ENCODE data around the gene SLC34A1.

SLC34A1 gene

DNA sequence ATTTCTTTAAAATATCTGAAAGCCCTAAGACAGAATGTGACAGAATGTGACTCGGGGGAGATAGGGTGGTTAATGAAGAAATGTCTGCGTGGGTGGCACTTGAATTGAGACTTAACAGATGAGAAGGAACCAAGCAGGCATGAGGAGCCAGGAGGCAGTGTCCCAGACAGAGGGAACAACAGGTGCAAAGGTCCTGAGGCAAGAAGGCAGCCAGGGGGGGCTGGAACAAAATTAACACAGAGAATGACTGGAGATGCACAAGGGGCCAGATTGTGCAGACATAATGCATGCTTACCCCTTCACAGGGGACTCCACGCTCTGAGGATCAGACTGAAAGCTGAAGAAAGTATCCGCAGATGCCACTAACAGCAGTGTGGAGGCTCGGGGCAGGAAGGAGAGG lies 34.5 kb upstream of the SLC34A1 start:
- no peak for ATAC-seq (replicated peaks)
- Mint-ChIP-seq H3K27me3 (no peaks in the 10 kb centered on the region), H3K27ac (peak overlapping the region; percentile 49), H3K4me1 (peaks cover 20 to 56% of the 10 kb centered on the region in 2 donors), H3K4me3 (peak overlapping the region; percentile 80 to 92), H3K9me3 (no peaks in the 10 kb centered on the region), H3K36me3 (peaks cover 10 to 20% of the 10 kb centered on the region in 2 donors)
- DNase-seq = no peak

DNA sequence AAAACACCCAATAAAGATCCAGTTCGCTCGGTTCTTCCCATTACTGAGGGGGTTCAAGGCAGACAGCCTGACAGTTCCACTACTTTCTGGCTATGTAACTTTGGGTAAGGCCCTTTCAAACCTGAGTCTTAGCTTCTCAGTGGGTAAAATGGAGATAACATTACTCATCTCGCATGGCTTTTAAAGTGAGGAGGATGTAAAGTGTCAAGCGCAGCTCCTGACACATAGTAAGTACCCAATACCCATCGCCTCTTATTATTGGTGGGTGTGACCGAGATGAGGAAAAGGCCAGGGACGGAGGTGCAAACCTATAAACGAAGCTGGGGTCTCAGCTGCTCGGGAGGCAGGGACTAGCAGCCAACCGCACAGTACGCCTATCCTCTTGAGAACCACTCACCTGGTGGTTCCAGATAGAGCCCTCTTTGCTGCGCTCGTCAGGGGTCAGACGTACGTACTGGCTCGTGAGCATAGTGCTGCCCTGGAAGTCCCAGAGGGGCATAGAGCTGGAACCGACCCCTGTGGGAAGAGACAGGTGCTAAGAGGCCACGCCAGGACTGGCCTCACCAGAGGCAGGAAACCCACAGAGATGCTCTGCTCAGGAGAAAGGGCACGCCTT lies 33.4 kb upstream of the SLC34A1 start:
- no peak for ATAC-seq (replicated peaks)
- Mint-ChIP-seq H3K27me3 (no peaks in the 10 kb centered on the region), H3K36me3 (peaks cover 10 to 19% of the 10 kb centered on the region in 2 donors), H3K4me3 (peak overlapping the region; percentile 92 to 97), H3K27ac (peak overlapping the region; percentile 100), H3K4me1 (peaks cover 26 to 63% of the 10 kb centered on the region in 2 donors), H3K9me3 (no peaks in the 10 kb centered on the region)
- DNase-seq = no peak

GRCh38 chr5:177351392-177352329 lies 32.6 kb upstream of the SLC34A1 start, which contains the start of gene LMAN2:
Gene LMAN2 (minus strand): TSS chr5:177351668. CDS start chr5:177351647, 21 bp downstream.
- H3K9me3 Mint-ChIP-seq = no peaks in the 10 kb centered on the region

GRCh38 chr5:177353093-177353492 lies 31.1 kb upstream of the SLC34A1 start:
- ATAC-seq (replicated peaks) (no peak), DNase-seq (no peak)
- no peaks in the 10 kb centered on the region for H3K9me3 Mint-ChIP-seq
- no peak overlapping the region for H3K27ac Mint-ChIP-seq
- no peaks in the 10 kb centered on the region for H3K27me3 Mint-ChIP-seq
- H3K36me3 Mint-ChIP-seq = peaks cover 10 to 11% of the 10 kb centered on the region in 2 donors
- H3K4me3 Mint-ChIP-seq = no peak overlapping the region
- peaks cover 35 to 73% of the 10 kb centered on the region in 2 donors for H3K4me1 Mint-ChIP-seq

More at GRCh38 chr5:177351392-177352329, 32.6 kb upstream of the SLC34A1 start, which contains the start of gene LMAN2:
- peak; percentile 92 for DNase-seq
- peak; percentile 98 for ATAC-seq (replicated peaks)
- Mint-ChIP-seq H3K27me3 (no peaks in the 10 kb centered on the region), H3K4me1 (peaks cover 29 to 69% of the 10 kb centered on the region in 2 donors), H3K4me3 (peak within 1 kb of the TSS; percentile 92 to 97), H3K36me3 (peaks cover 10 to 15% of the 10 kb centered on the region in 2 donors), H3K27ac (peak within 1 kb of the TSS; percentile 100)

DNA sequence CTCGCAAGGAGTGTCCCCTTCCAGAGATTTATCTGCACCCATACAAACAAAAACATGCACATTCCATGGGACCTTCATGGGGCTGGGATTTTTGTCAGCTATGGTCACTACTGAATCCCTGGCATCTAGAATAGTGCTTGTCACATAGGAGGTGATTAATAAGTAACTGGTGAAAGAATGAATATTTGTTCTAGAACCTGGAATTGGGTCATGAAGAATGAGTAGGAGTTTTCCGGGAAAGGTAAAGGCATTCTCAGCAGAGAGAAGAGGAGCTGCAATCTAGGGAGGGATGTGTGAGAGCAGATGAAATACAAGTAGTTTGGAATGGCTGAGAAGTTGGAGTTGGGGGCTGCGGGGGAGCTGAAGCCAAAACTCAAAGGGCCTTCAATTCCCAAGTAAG lies 30.0 kb upstream of the SLC34A1 start:
- peaks cover 6 to 10% of the 10 kb centered on the region in 2 donors for H3K36me3 Mint-ChIP-seq
- no peak overlapping the region for H3K4me3 Mint-ChIP-seq
- no peak for ATAC-seq (replicated peaks)
- H3K27me3 Mint-ChIP-seq = no peaks in the 10 kb centered on the region
- no peak for DNase-seq
- no peaks in the 10 kb centered on the region for H3K9me3 Mint-ChIP-seq
- no peak overlapping the region for H3K27ac Mint-ChIP-seq
- peaks cover 41 to 80% of the 10 kb centered on the region in 2 donors for H3K4me1 Mint-ChIP-seq

DNA sequence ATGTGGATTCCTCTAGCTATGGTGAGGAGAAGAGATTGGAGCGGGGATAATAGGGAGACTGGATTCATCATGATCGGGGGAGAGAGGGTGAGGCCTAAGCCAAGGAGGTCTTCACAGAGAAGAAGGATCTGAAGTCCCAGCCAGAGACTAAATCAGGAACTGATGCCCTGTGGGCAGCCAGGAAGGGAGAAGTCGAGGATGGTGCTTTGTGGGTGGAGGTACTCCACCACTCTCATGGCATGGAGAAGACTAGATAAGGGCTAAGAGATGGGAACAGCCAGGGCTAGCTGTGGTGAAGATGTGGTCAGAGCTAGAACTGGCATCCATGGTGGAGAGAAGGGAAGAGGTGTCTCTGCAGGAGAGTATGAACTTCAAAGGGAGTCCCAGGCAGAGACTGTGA lies 29.5 kb upstream of the SLC34A1 start:
- Mint-ChIP-seq H3K4me1 (peaks cover 43 to 80% of the 10 kb centered on the region in 2 donors), H3K27ac (no peak overlapping the region), H3K9me3 (no peaks in the 10 kb centered on the region), H3K36me3 (peaks cover 3 to 8% of the 10 kb centered on the region in 2 donors), H3K4me3 (no peak overlapping the region), H3K27me3 (no peaks in the 10 kb centered on the region)
- DNase-seq = no peak
- no peak for ATAC-seq (replicated peaks)

GRCh38 chr5:177355162-177355867 lies 28.9 kb upstream of the SLC34A1 start:
- DNase-seq = no peak
- Mint-ChIP-seq H3K4me3 (no peak overlapping the region), H3K27ac (no peak overlapping the region)

DNA sequence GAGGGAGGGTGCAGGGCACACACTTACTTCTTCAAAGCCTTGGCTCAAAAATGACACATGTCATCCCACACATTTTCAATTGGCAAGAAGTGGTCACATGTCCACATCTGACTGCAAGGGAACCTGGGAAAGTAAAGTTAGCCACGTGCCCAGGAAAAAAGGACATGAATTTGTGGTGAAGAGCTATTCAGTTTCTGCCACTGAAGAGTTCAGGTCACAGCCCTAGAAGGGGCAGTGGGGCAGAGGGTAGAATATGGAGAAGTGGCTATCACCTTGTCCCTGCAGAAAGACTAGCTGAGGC lies 28.4 kb upstream of the SLC34A1 start:
- H3K4me3 Mint-ChIP-seq = no peak overlapping the region
- DNase-seq (no peak), ATAC-seq (replicated peaks) (no peak)
- peaks cover 45 to 83% of the 10 kb centered on the region in 2 donors for H3K4me1 Mint-ChIP-seq
- no peak overlapping the region for H3K27ac Mint-ChIP-seq
- no peaks in the 10 kb centered on the region for H3K27me3 Mint-ChIP-seq
- H3K36me3 Mint-ChIP-seq = peaks cover 0 to 3% of the 10 kb centered on the region in 2 donors
- no peaks in the 10 kb centered on the region for H3K9me3 Mint-ChIP-seq

More at GRCh38 chr5:177355162-177355867, 28.9 kb upstream of the SLC34A1 start:
- Mint-ChIP-seq H3K9me3 (no peaks in the 10 kb centered on the region), H3K27me3 (no peaks in the 10 kb centered on the region), H3K4me1 (peaks cover 43 to 80% of the 10 kb centered on the region in 2 donors), H3K36me3 (peaks cover 0 to 3% of the 10 kb centered on the region in 2 donors)
- ATAC-seq (replicated peaks) = no peak

DNA sequence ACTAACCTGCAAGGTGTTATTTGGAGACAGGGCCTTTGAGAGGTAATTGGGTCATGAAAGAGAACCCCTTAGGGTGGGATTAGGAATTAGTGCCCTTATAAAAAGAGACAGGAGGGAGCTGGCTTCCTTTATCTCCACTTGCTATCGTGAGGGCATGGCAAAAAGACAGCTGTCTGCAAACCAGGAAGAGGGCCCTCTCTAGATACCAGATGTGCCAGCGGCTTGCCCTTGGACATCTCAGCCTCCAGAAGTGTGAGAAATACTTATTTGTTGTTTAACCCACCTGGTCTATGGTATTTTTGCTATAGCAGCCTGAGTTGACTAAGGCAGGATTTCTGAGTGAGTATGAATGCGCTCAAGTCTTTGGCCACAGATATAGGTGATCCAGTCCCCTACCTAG lies 27.5 kb upstream of the SLC34A1 start:
- Mint-ChIP-seq H3K4me3 (peak overlapping the region; percentile 92 to 95), H3K9me3 (no peaks in the 10 kb centered on the region), H3K4me1 (peaks cover 51 to 90% of the 10 kb centered on the region in 2 donors), H3K27me3 (no peaks in the 10 kb centered on the region), H3K36me3 (peaks cover 0 to 3% of the 10 kb centered on the region in 2 donors), H3K27ac (peak overlapping the region; percentile 93)
- no peak for DNase-seq
- ATAC-seq (replicated peaks) = no peak

GRCh38 chr5:177357146-177357458 lies 27.1 kb upstream of the SLC34A1 start:
- DNase-seq (no peak), ATAC-seq (replicated peaks) (peak in 1 of 2 donors; percentile 7)
- Mint-ChIP-seq H3K27me3 (no peaks in the 10 kb centered on the region), H3K27ac (peak overlapping the region; percentile 93), H3K9me3 (no peaks in the 10 kb centered on the region), H3K36me3 (peaks cover 0 to 3% of the 10 kb centered on the region in 2 donors), H3K4me3 (peak overlapping the region; percentile 92 to 95), H3K4me1 (peaks cover 54 to 90% of the 10 kb centered on the region in 2 donors)

DNA sequence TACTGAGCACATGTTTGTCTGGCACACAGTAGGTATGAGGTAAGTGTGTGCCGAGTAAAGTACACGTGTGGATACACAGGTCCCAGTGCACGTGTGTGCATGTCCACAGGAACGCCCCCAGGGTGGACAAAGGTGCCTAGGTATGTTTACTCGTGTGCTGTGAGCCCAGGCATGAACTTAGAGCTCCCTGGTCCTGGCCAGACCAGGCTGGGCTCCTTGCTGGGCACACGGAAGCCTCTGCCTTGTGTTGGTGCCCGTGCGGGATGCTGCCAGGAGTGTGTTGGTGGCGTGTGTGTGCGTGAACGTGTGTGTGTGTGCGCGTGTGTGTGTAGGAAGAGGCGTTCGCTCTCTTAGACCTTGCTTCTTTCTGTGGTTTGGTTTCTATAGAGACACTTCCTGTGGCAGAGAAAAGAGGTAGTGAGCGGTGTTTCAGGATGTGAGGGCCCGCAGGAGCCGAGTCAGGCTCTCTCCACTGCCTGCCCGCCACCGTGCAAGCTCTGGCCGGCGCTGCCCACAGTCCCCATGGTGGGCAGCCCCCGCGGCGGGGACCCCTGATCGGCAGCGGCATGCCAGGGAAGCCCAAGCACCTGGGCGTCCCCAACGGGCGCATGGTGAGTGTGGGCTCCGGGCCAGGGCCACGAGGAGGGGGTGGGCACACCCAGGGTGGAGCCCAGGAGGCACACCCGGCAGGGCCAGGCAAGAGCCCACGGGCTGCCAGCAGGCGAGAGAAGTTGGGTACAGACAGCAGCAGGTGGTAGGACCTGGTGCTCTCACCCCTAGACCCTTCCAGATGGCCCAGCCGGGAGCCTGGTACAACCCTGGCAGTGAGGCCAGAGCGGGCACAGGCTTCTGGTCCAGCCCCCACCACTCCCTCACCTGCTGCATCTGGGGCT lies 26.5 kb upstream of the SLC34A1 start, which contains the start of gene RGS14:
Gene RGS14 (plus strand): TSS at position 466 of the 893 bp plus-strand sequence. CDS start 101 bp downstream, at position 567.
- DNase-seq = peak; percentile 68
- Mint-ChIP-seq H3K4me1 (peaks cover 60 to 90% of the 10 kb centered on the region in 2 donors), H3K27ac (peak within 1 kb of the TSS; percentile 93), H3K9me3 (no peaks in the 10 kb centered on the region), H3K27me3 (no peaks in the 10 kb centered on the region), H3K36me3 (peaks cover 2 to 3% of the 10 kb centered on the region in 2 donors), H3K4me3 (peak within 1 kb of the TSS; percentile 92 to 95)
- peak; percentile 95 to 97 for ATAC-seq (replicated peaks)

DNA sequence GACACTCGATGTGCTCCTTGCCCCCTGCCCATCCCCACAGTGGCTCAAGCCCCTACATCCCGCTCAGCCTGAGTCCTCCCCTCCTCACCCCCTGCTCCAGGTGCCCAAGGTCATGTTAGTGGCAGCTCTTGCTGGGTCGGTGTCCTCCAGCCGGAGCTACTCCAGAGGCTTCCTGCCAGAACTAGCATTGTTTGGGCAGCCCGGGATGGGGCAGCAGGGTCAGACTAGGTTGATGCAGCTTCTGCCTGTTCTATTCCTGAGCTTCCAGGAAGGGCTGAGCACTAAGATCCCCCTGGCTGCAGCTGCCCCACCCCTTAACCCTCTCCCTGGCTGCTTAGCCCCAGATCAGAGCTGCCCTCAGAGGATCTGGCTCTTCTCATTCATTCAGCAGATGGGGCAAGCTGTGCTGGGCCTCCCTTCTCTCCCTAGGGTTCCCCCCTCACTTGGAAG lies 25.8 kb upstream of the SLC34A1 start:
- Mint-ChIP-seq H3K4me3 (peak overlapping the region; percentile 92 to 95), H3K27me3 (no peaks in the 10 kb centered on the region), H3K9me3 (no peaks in the 10 kb centered on the region), H3K4me1 (peaks cover 62 to 90% of the 10 kb centered on the region in 2 donors), H3K27ac (peak overlapping the region; percentile 91), H3K36me3 (peaks cover 2 to 3% of the 10 kb centered on the region in 2 donors)
- no peak for ATAC-seq (replicated peaks)
- DNase-seq = no peak

DNA sequence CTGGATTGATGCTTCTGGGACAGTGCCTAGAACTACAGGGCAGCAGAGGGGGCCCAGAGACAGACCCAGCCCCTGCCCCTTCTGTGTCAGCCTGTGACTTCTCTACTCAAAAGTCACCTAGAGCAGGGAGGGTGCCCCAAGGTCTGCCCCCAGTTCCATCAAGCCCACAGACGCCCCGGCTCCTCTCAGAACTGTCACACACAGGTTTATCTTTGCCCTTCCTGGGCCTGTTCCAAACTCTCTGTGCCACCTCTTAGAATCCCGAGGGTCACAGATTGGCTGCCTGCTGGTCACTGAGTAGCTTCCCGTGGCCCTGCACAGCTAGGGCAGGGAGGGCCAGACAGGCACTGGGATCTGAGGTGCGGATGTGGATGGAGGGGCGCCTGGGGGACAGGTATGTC lies 24.8 kb upstream of the SLC34A1 start:
- Mint-ChIP-seq H3K36me3 (peaks cover 2 to 5% of the 10 kb centered on the region in 2 donors), H3K4me1 (peaks cover 68 to 91% of the 10 kb centered on the region in 2 donors), H3K27me3 (no peaks in the 10 kb centered on the region), H3K27ac (peak overlapping the region; percentile 21), H3K4me3 (peak overlapping the region; percentile 92 to 95), H3K9me3 (no peaks in the 10 kb centered on the region)
- no peak for DNase-seq
- ATAC-seq (replicated peaks) = no peak
